Medulla oblongata (tissue), 1 donor: Measurements from ENCODE around the gene PNMA1.

Experiments
- DNase-seq: peaks from one replicate; pipeline ENCODE4 v3.0.0-alpha.2; 2015; ENCODE audit errors: extremely low spot score

PNMA1 gene

GRCh38 chr14:73665130-73665529 is 49.1 kb downstream of the PNMA1 start:
- no peak for DNase-seq

- DNase-seq = no peak
Measured at GRCh38 chr14:73663548-73664212, 50.5 kb downstream of the PNMA1 start.

GRCh38 chr14:73662487-73662943 is 51.7 kb downstream of the PNMA1 start:
- DNase-seq = no peak

- no peak for DNase-seq
Measured at GRCh38 chr14:73661872-73662271, 52.3 kb downstream of the PNMA1 start.
